Mesendoderm (in vitro differentiated cells): Measurements from ENCODE around the gene ANXA4.

Source experiments
- DNase-seq: peaks from one replicate; pipeline ENCODE4 v3.0.0; 2013
- H2AK5ac ChIP-seq: 2 replicates; pipeline ENCODE4 v1.6.1; 2013; ENCODE audit warnings: low read length, inconsistent platforms
- H2BK120ac ChIP-seq: 2 replicates; pipeline ENCODE4 v1.6.1; 2013; ENCODE audit warnings: low read depth, mild to moderate bottlenecking, low read length, moderate library complexity, mixed read lengths
- H2BK15ac ChIP-seq: replicated peaks from 2 replicates; pipeline ENCODE4 v1.6.1; 2013; ENCODE audit warnings: low read depth, mild to moderate bottlenecking, moderate library complexity
- H2BK5ac ChIP-seq: 2 replicates; pipeline ENCODE4 v1.6.1; 2013; ENCODE audit warnings: low read length, inconsistent platforms
- H3K18ac ChIP-seq: 2 replicates; pipeline ENCODE4 v1.6.1; 2013; ENCODE audit warnings: mild to moderate bottlenecking, low read length, mixed read lengths
- H3K23ac ChIP-seq: one replicate; pipeline ENCODE4 v1.6.1; 2013; ENCODE audit warnings: low read length
- H3K27ac ChIP-seq: 2 replicates; pipeline ENCODE4 v1.5.1; 2013; ENCODE audit warnings: low read depth, mild to moderate bottlenecking, inconsistent platforms, low read length, moderate library complexity
- H3K27me3 ChIP-seq: 2 replicates; pipeline ENCODE4 v1.6.1; 2013; ENCODE audit warnings: low read length, control low read depth, mild to moderate bottlenecking, inconsistent platforms; ENCODE audit not compliant: insufficient read depth, poor library complexity
- H3K36me3 ChIP-seq: 2 replicates; pipeline ENCODE4 v1.6.1; 2013; ENCODE audit warnings: low read length, inconsistent platforms; ENCODE audit not compliant: control insufficient read depth, insufficient read depth
- H3K4ac ChIP-seq: one replicate; pipeline ENCODE4 v1.6.1; 2013; ENCODE audit warnings: low read depth, mild to moderate bottlenecking, low read length, moderate library complexity
- H3K4me1 ChIP-seq: 2 replicates; pipeline ENCODE4 v1.6.1; 2013; ENCODE audit warnings: low read depth, low read length, inconsistent platforms; ENCODE audit not compliant: control insufficient read depth
- H3K4me2 ChIP-seq: 2 replicates; pipeline ENCODE4 v1.6.1; 2013; ENCODE audit warnings: low read length
- H3K4me3 ChIP-seq: 2 replicates; pipeline ENCODE4 v1.5.1; 2013; ENCODE audit warnings: mild to moderate bottlenecking, low read length
- H3K56ac ChIP-seq: one replicate; pipeline ENCODE4 v1.6.1; 2013; ENCODE audit warnings: low read length
- H3K79me1 ChIP-seq: 2 replicates; pipeline ENCODE4 v1.6.1; 2013; ENCODE audit warnings: low read length, inconsistent platforms
- H3K79me2 ChIP-seq: 2 replicates; pipeline ENCODE4 v1.6.1; 2013; ENCODE audit warnings: mild to moderate bottlenecking, low read length; ENCODE audit not compliant: control insufficient read depth, insufficient read depth
- H3K9ac ChIP-seq: 2 replicates; pipeline ENCODE4 v1.6.1; 2013; ENCODE audit warnings: low read length, inconsistent platforms
- H4K5ac ChIP-seq: one replicate; pipeline ENCODE4 v1.6.1; 2013; ENCODE audit warnings: low read length
- H4K8ac ChIP-seq: one replicate; pipeline ENCODE4 v1.6.1; 2013; ENCODE audit warnings: low read depth, mild to moderate bottlenecking, control low read depth, low read length, moderate library complexity
- WGBS: extraction: QIAGEN DNeasy Blood & Tissue Kit; methylation state at CpG from one replicate; pipeline ENCODE4 v1.1.7; 2013; ENCODE audit warnings: low lambda C conversion rate, missing lambda C conversion rate; ENCODE audit not compliant: insufficient coverage; ENCODE audit errors: extremely low coverage; 5-methylcytosine and 5-hydroxymethylcytosine counted together

ANXA4 gene

GRCh38 chr2:69742322-69742952 lies 503 bp downstream of the ANXA4 start:
- no peaks in the 10 kb centered on the region for H3K79me1 ChIP-seq
- H3K27me3 ChIP-seq, result peaks cover 2% of the 10 kb centered on the region
- H2BK120ac ChIP-seq, result no peak overlapping the region
- no peak overlapping the region for H2BK5ac ChIP-seq
- no peaks in the 10 kb centered on the region for H3K79me2 ChIP-seq
- H3K36me3 ChIP-seq, result no peaks in the 10 kb centered on the region
- no peak overlapping the region for H2AK5ac ChIP-seq
- WGBS, result no CpG with 5 or more reads among the region's 22 CpGs
- H3K4me1 ChIP-seq, result peaks cover 4% of the 10 kb centered on the region
- H3K27ac ChIP-seq, result no peak overlapping the region
- DNase-seq, result peak; percentile 30
- no peak overlapping the region for H4K5ac ChIP-seq
- H3K4ac ChIP-seq, result peak overlapping the region; percentile 5
- no peak overlapping the region for H2BK15ac ChIP-seq
- H3K4me2 ChIP-seq, result peak overlapping the region; percentile 48
- H3K18ac ChIP-seq, result peak overlapping the region; percentile 65
- peak overlapping the region; percentile 53 for H3K4me3 ChIP-seq
- H3K23ac ChIP-seq, result no peak overlapping the region
- H3K9ac ChIP-seq, result peak overlapping the region; percentile 77
- H4K8ac ChIP-seq, result no peak overlapping the region
- peak overlapping the region; percentile 92 for H3K56ac ChIP-seq

GRCh38 chr2:69743847-69744264 lies 1.9 kb downstream of the ANXA4 start:
- Histone ChIP-seq H3K23ac (no peak overlapping the region), H3K4ac (no peak overlapping the region), H2BK5ac (no peak overlapping the region), H3K4me2 (no peak overlapping the region), H2BK15ac (no peak overlapping the region), H4K5ac (no peak overlapping the region), H4K8ac (no peak overlapping the region), H3K56ac (no peak overlapping the region), H3K79me2 (no peaks in the 10 kb centered on the region), H3K27me3 (peaks cover 2% of the 10 kb centered on the region), H2BK120ac (no peak overlapping the region), H3K18ac (no peak overlapping the region), H2AK5ac (no peak overlapping the region), H3K36me3 (no peaks in the 10 kb centered on the region), H3K9ac (no peak overlapping the region), H3K79me1 (no peaks in the 10 kb centered on the region), H3K4me3 (no peak overlapping the region), H3K4me1 (peaks cover 4% of the 10 kb centered on the region), H3K27ac (no peak overlapping the region)
- no peak for DNase-seq
- WGBS, result no CpG with 5 or more reads among the region's 2 CpGs

- WGBS, result no CpG with 5 or more reads among the region's 3 CpGs
- Histone ChIP-seq H3K9ac (no peak overlapping the region), H3K23ac (no peak overlapping the region), H2BK5ac (no peak overlapping the region), H3K56ac (no peak overlapping the region), H3K18ac (no peak overlapping the region), H3K4me3 (no peak overlapping the region), H2AK5ac (no peak overlapping the region), H4K5ac (no peak overlapping the region), H2BK15ac (no peak overlapping the region), H3K27ac (no peak overlapping the region), H3K79me2 (no peaks in the 10 kb centered on the region), H2BK120ac (no peak overlapping the region), H3K4me2 (no peak overlapping the region), H3K4ac (no peak overlapping the region), H4K8ac (no peak overlapping the region), H3K79me1 (no peaks in the 10 kb centered on the region), H3K36me3 (no peaks in the 10 kb centered on the region), H3K4me1 (peaks cover 4% of the 10 kb centered on the region), H3K27me3 (peaks cover 2% of the 10 kb centered on the region)
- DNase-seq, result no peak
Measured at GRCh38 chr2:69744456-69744855, 2.5 kb downstream of the ANXA4 start.

GRCh38 chr2:69745035-69745434 lies 3.1 kb downstream of the ANXA4 start:
- no peak for DNase-seq
- H3K4me3 ChIP-seq, result no peak overlapping the region
- H3K79me2 ChIP-seq, result no peaks in the 10 kb centered on the region
- H4K5ac ChIP-seq, result no peak overlapping the region
- H3K36me3 ChIP-seq, result no peaks in the 10 kb centered on the region
- no peak overlapping the region for H4K8ac ChIP-seq
- no peak overlapping the region for H2BK120ac ChIP-seq
- H2BK15ac ChIP-seq, result no peak overlapping the region
- H3K27ac ChIP-seq, result no peak overlapping the region
- H3K56ac ChIP-seq, result no peak overlapping the region
- H3K23ac ChIP-seq, result no peak overlapping the region
- peaks cover 2% of the 10 kb centered on the region for H3K27me3 ChIP-seq
- H2AK5ac ChIP-seq, result no peak overlapping the region
- no peaks in the 10 kb centered on the region for H3K79me1 ChIP-seq
- no peak overlapping the region for H3K4me2 ChIP-seq
- H2BK5ac ChIP-seq, result no peak overlapping the region
- H3K9ac ChIP-seq, result no peak overlapping the region
- peaks cover 4% of the 10 kb centered on the region for H3K4me1 ChIP-seq
- no peak overlapping the region for H3K18ac ChIP-seq
- WGBS, result no CpG with 5 or more reads among the region's 2 CpGs
- no peak overlapping the region for H3K4ac ChIP-seq

GRCh38 chr2:69750246-69750645 lies 8.3 kb downstream of the ANXA4 start:
- H3K4me3 ChIP-seq, result no peak overlapping the region
- H3K36me3 ChIP-seq, result no peaks in the 10 kb centered on the region
- H4K8ac ChIP-seq, result no peak overlapping the region
- H4K5ac ChIP-seq, result no peak overlapping the region
- no peak overlapping the region for H2AK5ac ChIP-seq
- WGBS, result no CpG with 5 or more reads among the region's 6 CpGs
- H3K18ac ChIP-seq, result no peak overlapping the region
- DNase-seq, result no peak
- no peak overlapping the region for H3K27ac ChIP-seq
- no peak overlapping the region for H2BK120ac ChIP-seq
- H3K9ac ChIP-seq, result no peak overlapping the region
- H3K23ac ChIP-seq, result no peak overlapping the region
- H3K4me1 ChIP-seq, result no peaks in the 10 kb centered on the region
- H2BK15ac ChIP-seq, result no peak overlapping the region
- no peak overlapping the region for H3K4me2 ChIP-seq
- no peak overlapping the region for H3K56ac ChIP-seq
- H3K4ac ChIP-seq, result no peak overlapping the region
- H3K79me2 ChIP-seq, result no peaks in the 10 kb centered on the region
- no peak overlapping the region for H2BK5ac ChIP-seq
- H3K27me3 ChIP-seq, result no peaks in the 10 kb centered on the region
- no peaks in the 10 kb centered on the region for H3K79me1 ChIP-seq
